MG63 (cell line): ENCODE data around the gene MS4A15. TPM values are rescaled to one million over a fixed set of nuclear protein-coding genes. Genes with fewer than 3 reads are reported as not detected.
"Not testable (repeated sequence)": the region's sequence is repeated elsewhere in the genome, so short reads cannot be mapped to it uniquely, and the experiment has no call there.

Experiments
- DNase-seq: peaks from one replicate; pipeline ENCODE4 v3.0.0-alpha.2; 2020
- H3K27me3 ChIP-seq: fragments of 250-450 bp; sonication (Bioruptor Pico); 2 replicates; pipeline ENCODE4 v1.5.1; 2020; ENCODE audit warnings: mild to moderate bottlenecking, moderate library complexity
- H3K36me3 ChIP-seq: fragments of 250-450 bp; sonication (Bioruptor Pico); 2 replicates; pipeline ENCODE4 v1.5.1; 2020; ENCODE audit warnings: mild to moderate bottlenecking, moderate library complexity
- H3K4me3 ChIP-seq: fragments of 250-450 bp; sonication (Bioruptor Pico); 2 replicates; pipeline ENCODE4 v1.5.1; 2020; ENCODE audit warnings: mild to moderate bottlenecking, moderate library complexity
- H3K9me3 ChIP-seq: fragments of 250-450 bp; sonication (Bioruptor Pico); 2 replicates; pipeline ENCODE4 v1.5.1; 2020; ENCODE audit warnings: mild to moderate bottlenecking, moderate library complexity
- total RNA-seq: library from RNA; depleted of rRNA; stranded (reverse); fragments of >200 nt; shearing (Covaris generic); gene quantifications from 2 replicates; pipeline ENCODE4 v1.2.3, GENCODE V29; 2014; ENCODE audit warnings: low replicate concordance; rRNA removed

The MS4A15 gene
- total RNA-seq, result not detected in 2 replicates

DNA sequence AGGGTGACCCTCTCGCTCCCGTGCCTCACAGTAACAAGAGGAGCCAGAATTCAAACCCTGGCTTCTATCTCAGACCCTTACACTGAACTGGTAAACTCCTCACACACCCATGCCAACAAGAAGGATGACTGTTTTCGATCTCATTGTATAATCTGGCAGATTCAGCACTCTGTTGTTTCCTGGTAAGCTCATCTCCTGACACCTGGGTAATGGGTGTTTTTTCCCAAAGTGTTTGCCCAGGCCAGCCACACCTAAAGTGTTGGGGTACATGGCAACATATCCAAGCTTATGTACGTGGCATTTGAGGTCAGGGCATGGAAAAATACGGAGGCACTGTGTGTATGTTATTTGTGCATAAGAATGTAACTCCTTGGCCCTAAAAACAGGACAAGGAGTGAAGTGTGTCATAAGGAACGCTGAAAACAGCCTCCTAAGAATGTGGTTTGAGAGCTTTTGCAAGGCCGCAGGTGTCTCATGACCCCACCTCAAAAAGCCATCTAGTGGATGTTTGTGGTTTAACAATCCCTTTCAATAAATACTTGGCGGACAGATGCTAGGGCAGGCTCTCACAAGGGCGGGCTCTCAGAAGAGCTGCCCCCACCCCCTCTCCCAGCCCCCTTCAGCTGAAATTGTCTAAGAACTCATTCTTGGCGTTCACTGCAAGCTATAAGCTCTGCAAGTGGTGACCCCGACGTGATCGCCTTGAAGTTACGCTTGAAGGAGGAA lies at the start of gene MS4A15:
Gene MS4A15, plus strand, starts transcription at position 561 of the 726 bp plus-strand sequence. CDS start 6,867 bp downstream, outside the sequence.
- Histone ChIP-seq H3K4me3 (no peak within 1 kb of the TSS), H3K27me3 (peaks cover 9% of the 10 kb centered on the region), H3K36me3 (no peaks in the 10 kb centered on the region), H3K9me3 (no peaks in the 10 kb centered on the region)
- no peak for DNase-seq

DNA sequence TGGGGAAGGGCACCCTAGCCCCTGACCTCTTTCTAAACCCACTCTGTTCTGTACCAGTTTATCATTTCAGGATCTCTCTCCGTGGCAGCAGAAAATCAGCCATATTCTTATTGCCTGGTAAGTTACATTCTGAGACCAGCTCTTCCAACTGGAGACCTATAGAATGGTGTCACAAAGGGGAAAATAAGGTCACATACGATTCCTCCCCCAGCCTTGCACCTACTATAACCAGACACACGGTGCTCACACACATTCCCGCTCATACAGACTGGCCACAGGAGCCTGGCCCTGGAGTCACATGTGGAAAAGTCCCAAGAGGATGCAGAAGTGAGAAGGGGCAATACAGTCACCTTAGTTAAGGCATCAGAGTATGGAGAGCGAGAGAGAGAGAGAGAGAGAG lies 49.7 kb upstream of the MS4A15 start:
- no peaks in the 10 kb centered on the region for H3K9me3 ChIP-seq
- no peak overlapping the region for H3K4me3 ChIP-seq
- no peaks in the 10 kb centered on the region for H3K27me3 ChIP-seq
- no peaks in the 10 kb centered on the region for H3K36me3 ChIP-seq
- DNase-seq, result no peak

- no peak for DNase-seq
- no peaks in the 10 kb centered on the region for H3K27me3 ChIP-seq
- H3K36me3 ChIP-seq, result no peaks in the 10 kb centered on the region
- H3K9me3 ChIP-seq, result no peaks in the 10 kb centered on the region
- H3K4me3 ChIP-seq, result no peak overlapping the region
Measured at GRCh38 chr11:60710482-60710881, 46.2 kb upstream of the MS4A15 start.

GRCh38 chr11:60711276-60711675 lies 45.4 kb upstream of the MS4A15 start:
- no peak overlapping the region for H3K4me3 ChIP-seq
- no peaks in the 10 kb centered on the region for H3K36me3 ChIP-seq
- H3K9me3 ChIP-seq, result peaks cover under 1% of the 10 kb centered on the region; the same call in 1 of the 2 replicates
- no peak for DNase-seq
- H3K27me3 ChIP-seq, result no peaks in the 10 kb centered on the region

- not testable (repeated sequence) for DNase-seq, H3K36me3 ChIP-seq, H3K9me3 ChIP-seq, H3K27me3 ChIP-seq, H3K4me3 ChIP-seq
Measured at GRCh38 chr11:60713423-60713822, 43.2 kb upstream of the MS4A15 start.

DNA sequence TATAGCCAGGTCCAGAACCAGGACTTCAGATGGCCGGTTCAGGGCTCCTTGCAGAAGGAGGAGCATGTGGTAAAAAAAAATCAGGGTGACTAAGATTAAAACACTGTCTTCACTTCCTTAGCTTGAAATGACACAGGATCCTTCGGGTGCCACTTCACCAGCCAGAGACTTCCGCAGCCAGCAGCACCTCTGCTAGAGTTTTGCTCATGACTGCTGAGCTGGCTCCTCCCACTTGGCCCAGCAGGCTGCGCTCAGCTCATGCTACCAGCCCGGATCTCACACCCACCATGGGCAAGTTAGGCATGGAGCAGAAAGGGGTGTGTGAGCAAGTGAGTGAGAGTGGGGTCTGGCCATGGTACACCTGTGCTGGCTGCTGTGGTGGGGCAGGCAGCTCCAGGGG lies 38.7 kb upstream of the MS4A15 start:
- Histone ChIP-seq H3K36me3 (no peaks in the 10 kb centered on the region), H3K27me3 (no peaks in the 10 kb centered on the region), H3K4me3 (no peak overlapping the region), H3K9me3 (peaks cover 2% of the 10 kb centered on the region; the same call in 1 of the 2 replicates)
- DNase-seq, result no peak

DNA sequence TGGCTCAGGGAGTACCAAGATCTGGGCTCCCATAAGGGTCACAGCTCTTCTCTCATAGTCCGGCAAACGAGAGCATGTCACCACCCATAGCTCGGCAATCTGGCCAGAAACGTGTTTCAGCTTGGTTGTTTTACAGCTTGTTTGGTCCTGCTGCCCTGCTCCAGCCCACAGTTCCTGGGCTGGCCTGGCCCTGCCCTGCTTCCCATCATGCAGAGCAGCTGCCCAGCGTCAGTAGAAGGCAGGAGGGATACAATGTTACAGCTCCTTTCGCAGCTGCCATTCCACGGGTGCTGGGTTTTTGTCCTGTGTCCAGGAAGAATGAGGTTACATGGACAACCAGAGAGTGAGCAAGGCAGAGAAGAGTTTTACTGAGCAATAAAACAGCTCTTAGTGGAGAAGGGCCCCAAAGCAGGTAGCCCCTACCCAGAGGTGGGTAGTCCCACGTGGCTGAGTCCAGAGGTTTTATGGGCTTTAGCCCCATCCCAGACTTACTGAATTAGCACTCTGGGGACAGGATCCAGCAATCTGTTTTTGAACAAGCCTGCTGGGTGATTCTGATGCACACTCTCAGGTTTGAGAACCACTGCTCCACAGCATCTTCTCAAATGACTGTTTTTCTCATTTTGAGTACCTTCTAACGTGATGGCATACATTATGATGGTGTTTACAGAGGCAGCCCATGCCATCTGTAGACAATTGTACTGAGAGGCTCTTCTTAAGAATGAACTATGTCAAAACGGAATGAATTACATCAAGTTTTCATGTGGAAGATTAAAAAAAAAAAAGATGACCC lies 37.9 kb upstream of the MS4A15 start:
- H3K27me3 ChIP-seq, result no peaks in the 10 kb centered on the region
- H3K4me3 ChIP-seq, result no peak overlapping the region
- no peaks in the 10 kb centered on the region for H3K36me3 ChIP-seq
- H3K9me3 ChIP-seq, result peaks cover 2% of the 10 kb centered on the region; the same call in 1 of the 2 replicates
- no peak for DNase-seq

GRCh38 chr11:60719391-60719790 lies 37.3 kb upstream of the MS4A15 start:
- Histone ChIP-seq H3K36me3 (no peaks in the 10 kb centered on the region), H3K4me3 (no peak overlapping the region), H3K9me3 (peaks cover 2% of the 10 kb centered on the region; the same call in 1 of the 2 replicates), H3K27me3 (no peaks in the 10 kb centered on the region)
- DNase-seq, result no peak

GRCh38 chr11:60720460-60720859 lies 36.2 kb upstream of the MS4A15 start:
- Histone ChIP-seq H3K36me3 (no peaks in the 10 kb centered on the region), H3K27me3 (no peaks in the 10 kb centered on the region), H3K4me3 (no peak overlapping the region), H3K9me3 (peaks cover 2% of the 10 kb centered on the region; the same call in 1 of the 2 replicates)
- DNase-seq, result no peak

GRCh38 chr11:60724420-60724819 lies 32.2 kb upstream of the MS4A15 start, which contains the start of gene MS4A18:
Gene MS4A18 (plus strand): TSS chr11:60724720.
- no peaks in the 10 kb centered on the region for H3K9me3 ChIP-seq
- DNase-seq, result no peak
- H3K4me3 ChIP-seq, result no peak within 1 kb of the TSS
- no peaks in the 10 kb centered on the region for H3K36me3 ChIP-seq
- peaks cover 4% of the 10 kb centered on the region; the same call in 1 of the 2 replicates for H3K27me3 ChIP-seq

DNA sequence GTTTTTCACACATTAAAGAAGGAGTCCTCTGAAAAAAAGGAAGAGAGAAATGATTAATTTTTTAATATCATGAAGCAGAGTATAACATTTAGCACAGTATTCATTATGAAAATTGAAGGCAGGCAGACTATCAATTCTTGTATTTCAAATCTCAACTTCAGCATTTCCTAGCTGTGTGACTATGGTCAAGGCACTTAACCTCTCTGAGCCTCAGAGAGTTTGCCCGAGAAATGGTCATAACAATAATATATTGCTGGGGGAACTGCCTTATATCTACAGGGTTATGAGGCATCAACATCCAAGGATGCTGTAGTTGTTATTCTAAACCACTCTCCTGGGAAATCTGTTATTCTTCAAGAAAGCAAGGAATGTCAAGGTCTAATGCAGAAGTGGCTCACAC lies 31.1 kb upstream of the MS4A15 start:
- DNase-seq, result no peak
- H3K9me3 ChIP-seq, result no peaks in the 10 kb centered on the region
- H3K4me3 ChIP-seq, result no peak overlapping the region
- no peaks in the 10 kb centered on the region for H3K36me3 ChIP-seq
- peaks cover 4% of the 10 kb centered on the region; the same call in 1 of the 2 replicates for H3K27me3 ChIP-seq

- Histone ChIP-seq H3K27me3 (peaks cover 4% of the 10 kb centered on the region; the same call in 1 of the 2 replicates), H3K36me3 (no peaks in the 10 kb centered on the region), H3K4me3 (no peak overlapping the region), H3K9me3 (no peaks in the 10 kb centered on the region)
- DNase-seq, result no peak
Measured at GRCh38 chr11:60731586-60731985, 25.1 kb upstream of the MS4A15 start.

DNA sequence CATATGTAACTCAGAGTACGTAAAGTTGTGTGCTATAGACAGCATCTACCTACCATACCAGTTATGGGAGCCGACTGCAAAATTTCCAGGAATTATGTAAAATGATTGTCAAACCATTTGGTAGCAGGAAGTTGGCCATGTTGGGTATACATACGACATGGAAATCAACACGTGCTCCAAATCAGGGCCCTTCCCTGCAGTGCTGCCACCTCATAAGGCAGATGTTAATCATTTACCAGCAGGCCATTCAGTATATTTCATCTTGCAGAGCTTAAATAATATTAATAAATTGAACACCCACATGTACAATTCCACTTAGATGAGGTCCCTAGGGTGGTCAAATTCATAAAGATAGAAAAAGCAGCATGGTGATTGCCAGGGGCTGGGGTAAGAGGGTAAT lies 22.4 kb upstream of the MS4A15 start:
- H3K36me3 ChIP-seq, result no peaks in the 10 kb centered on the region
- no peak overlapping the region for H3K4me3 ChIP-seq
- H3K9me3 ChIP-seq, result no peaks in the 10 kb centered on the region
- no peaks in the 10 kb centered on the region for H3K27me3 ChIP-seq
- no peak for DNase-seq

DNA sequence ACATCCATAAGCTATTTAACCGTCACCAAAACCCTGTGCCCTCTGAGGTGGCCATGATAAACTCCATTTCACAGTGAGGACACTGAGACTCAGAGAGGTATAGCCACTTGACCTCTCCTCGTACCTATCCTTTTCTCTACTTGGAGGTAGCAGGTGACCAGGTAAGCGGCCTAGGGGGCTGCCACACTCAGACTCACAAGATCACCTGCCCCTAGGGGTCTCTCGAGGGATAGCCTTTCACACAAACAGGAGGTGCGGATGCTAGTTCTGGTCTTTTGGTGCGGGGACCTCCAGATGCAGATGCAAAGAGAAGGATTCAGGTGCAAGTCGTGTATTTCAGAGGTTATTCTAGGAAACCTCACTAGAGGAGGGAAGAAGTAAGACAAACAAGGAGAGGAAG lies 17.6 kb upstream of the MS4A15 start:
- Histone ChIP-seq H3K36me3 (no peaks in the 10 kb centered on the region), H3K9me3 (peaks cover 3% of the 10 kb centered on the region; the same call in 1 of the 2 replicates), H3K4me3 (no peak overlapping the region), H3K27me3 (no peaks in the 10 kb centered on the region)
- DNase-seq, result no peak

- no peak for DNase-seq
- peaks cover 3% of the 10 kb centered on the region; the same call in 1 of the 2 replicates for H3K9me3 ChIP-seq
- H3K27me3 ChIP-seq, result no peaks in the 10 kb centered on the region
- H3K4me3 ChIP-seq, result no peak overlapping the region
- no peaks in the 10 kb centered on the region for H3K36me3 ChIP-seq
Measured at GRCh38 chr11:60740573-60740972, 16.1 kb upstream of the MS4A15 start.

DNA sequence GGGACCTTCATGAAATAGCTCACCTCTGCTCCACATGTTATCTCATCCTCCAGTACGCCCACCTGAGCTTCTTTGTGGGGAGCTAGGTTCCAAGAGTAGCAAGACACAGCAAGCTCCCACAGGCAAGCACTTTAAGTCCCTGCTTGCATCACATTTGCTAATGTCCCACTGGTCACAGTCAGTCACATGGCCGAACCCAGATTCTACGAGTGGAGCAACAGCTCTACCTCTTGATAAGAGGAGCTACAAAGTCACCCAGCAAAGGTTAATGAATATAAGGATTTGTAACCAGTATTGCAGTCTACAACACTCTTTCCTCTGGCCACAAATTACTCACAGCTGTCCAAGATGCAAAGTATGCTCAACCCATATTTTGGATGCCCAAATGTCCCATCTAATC lies 15.2 kb upstream of the MS4A15 start:
- H3K27me3 ChIP-seq, result no peaks in the 10 kb centered on the region
- no peak for DNase-seq
- no peak overlapping the region for H3K4me3 ChIP-seq
- peaks cover 3% of the 10 kb centered on the region; the same call in 1 of the 2 replicates for H3K9me3 ChIP-seq
- H3K36me3 ChIP-seq, result no peaks in the 10 kb centered on the region

DNA sequence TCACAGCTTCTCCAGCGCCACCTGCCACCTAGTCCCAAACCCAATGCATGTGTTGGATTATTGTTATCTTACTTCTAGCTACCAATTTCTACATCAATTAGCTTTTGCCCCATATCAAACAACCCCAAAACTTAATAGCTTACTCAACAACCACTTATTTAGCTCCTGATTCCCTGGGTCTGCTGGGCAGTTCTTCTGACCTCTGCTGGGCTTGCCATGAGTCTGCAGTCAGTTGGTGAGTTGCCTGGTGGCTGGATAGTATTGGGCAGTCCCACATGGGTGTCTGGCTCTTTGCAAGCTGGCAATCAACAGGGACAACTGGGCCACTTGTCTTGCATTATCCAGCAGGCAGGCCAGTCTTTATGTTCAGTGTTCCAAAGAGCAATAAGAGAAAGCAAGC lies 13.6 kb upstream of the MS4A15 start:
- Histone ChIP-seq H3K9me3 (peaks cover 3% of the 10 kb centered on the region; the same call in 1 of the 2 replicates), H3K36me3 (no peaks in the 10 kb centered on the region), H3K4me3 (no peak overlapping the region), H3K27me3 (no peaks in the 10 kb centered on the region)
- no peak for DNase-seq
